Measurements from ENCODE around the gene TRNP1.

GRCh38 chr1:27037518-27037917, 44.0 kb downstream of the TRNP1 start:
- TF ChIP-seq EZH2 (IDR thresholded peaks at IDR 0.05; ENCODE audit: insufficient read depth, poor library complexity, severe bottlenecking) (no peak), EZH2phosphoT487 (IDR thresholded peaks at IDR 0.05; ENCODE audit: insufficient read depth, low read depth) (no peak)

Measured in GM23248 (cell line).